ENCODE results near the gene SLC36A4.
"Not testable (repeated sequence)": the region's sequence is repeated elsewhere in the genome, so short reads cannot be mapped to it uniquely, and the experiment has no call there.

The SLC36A4 gene

GRCh38 chr11:93193731-93194130 is 4.1 kb downstream of the SLC36A4 start:
- no peak for DNase-seq

- DNase-seq = no peak
Observed at GRCh38 chr11:93192163-93192562, 5.6 kb downstream of the SLC36A4 start.

GRCh38 chr11:93189462-93189861 is 8.3 kb downstream of the SLC36A4 start:
- DNase-seq = no peak

- DNase-seq = no peak
Observed at GRCh38 chr11:93188726-93189125, 9.1 kb downstream of the SLC36A4 start.

- DNase-seq = no peak
Observed at GRCh38 chr11:93187290-93187689, 10.5 kb downstream of the SLC36A4 start.

GRCh38 chr11:93177891-93178290 is 19.9 kb downstream of the SLC36A4 start:
- not testable (repeated sequence) for DNase-seq

- no peak for DNase-seq
Observed at GRCh38 chr11:93169950-93170561, 27.7 kb downstream of the SLC36A4 start.

GRCh38 chr11:93169143-93169542 is 28.6 kb downstream of the SLC36A4 start:
- DNase-seq = no peak

GRCh38 chr11:93166862-93167261 is 30.9 kb downstream of the SLC36A4 start:
- peak; percentile 7 for DNase-seq

GRCh38 chr11:93166194-93166593 is 31.6 kb downstream of the SLC36A4 start:
- no peak for DNase-seq

- no peak for DNase-seq
Observed at GRCh38 chr11:93160808-93161207, 37.0 kb downstream of the SLC36A4 start.

GRCh38 chr11:93160156-93160555 is 37.6 kb downstream of the SLC36A4 start:
- no peak for DNase-seq

GRCh38 chr11:93159721-93160120 is 38.1 kb downstream of the SLC36A4 start:
- DNase-seq = no peak

GRCh38 chr11:93155738-93156137 is 42.1 kb downstream of the SLC36A4 start:
- no peak for DNase-seq

- DNase-seq = no peak
Observed at GRCh38 chr11:93145390-93145915, 52.3 kb downstream of the SLC36A4 start.

- no peak for DNase-seq
Observed at GRCh38 chr11:93143800-93144199, 54.0 kb downstream of the SLC36A4 start.

- DNase-seq = no peak
Observed at GRCh38 chr11:93143186-93143585, 54.6 kb downstream of the SLC36A4 start.

GRCh38 chr11:93133488-93134109 is 64.2 kb downstream of the SLC36A4 start:
- DNase-seq = no peak

- DNase-seq = no peak
Observed at GRCh38 chr11:93132836-93133235, 65.0 kb downstream of the SLC36A4 start.

GRCh38 chr11:93131709-93132108 is 66.1 kb downstream of the SLC36A4 start:
- no peak for DNase-seq

- DNase-seq = no peak
Observed at GRCh38 chr11:93128574-93128973, 69.2 kb downstream of the SLC36A4 start.

- DNase-seq = no peak
Observed at GRCh38 chr11:93123351-93123898, 74.4 kb downstream of the SLC36A4 start.

GRCh38 chr11:93122535-93123235 is 75.1 kb downstream of the SLC36A4 start:
- no peak for DNase-seq

GRCh38 chr11:93118276-93118675 is 79.5 kb downstream of the SLC36A4 start:
- no peak for DNase-seq

Data from GDM1 (cell line).